Caki2 (cell line): ENCODE results near the gene IFI44L. TPM values are rescaled to one million over a fixed set of nuclear protein-coding genes. Genes with fewer than 3 reads are reported as not detected.
A peak's percentile ranks its signal among the peaks of the same experiment; 100 is the strongest.

ENCODE experiments used
- DNase-seq: peaks from one replicate; pipeline ENCODE4 v3.0.0-alpha.2; 2015; ENCODE audit warnings: low read depth
- in situ Hi-C: cut with HindIII; loops from 2 replicates; pipeline ENCODE4 v1.10.0; 2016; ENCODE audit warnings: low sequenced_read_pairs, low pct_unique_long_range_greater_than_20kb, mixed read lengths
- total RNA-seq: library from RNA; depleted of rRNA; stranded (reverse); fragments of >200 nt; shearing (Covaris generic); gene quantifications from 2 replicates; pipeline ENCODE4 v1.2.3, GENCODE V29; 2014; ENCODE audit warnings: low replicate concordance; rRNA removed

IFI44L gene
- total RNA-seq, 1 experiment from 2014 or later = 9.0 TPM

DNA sequence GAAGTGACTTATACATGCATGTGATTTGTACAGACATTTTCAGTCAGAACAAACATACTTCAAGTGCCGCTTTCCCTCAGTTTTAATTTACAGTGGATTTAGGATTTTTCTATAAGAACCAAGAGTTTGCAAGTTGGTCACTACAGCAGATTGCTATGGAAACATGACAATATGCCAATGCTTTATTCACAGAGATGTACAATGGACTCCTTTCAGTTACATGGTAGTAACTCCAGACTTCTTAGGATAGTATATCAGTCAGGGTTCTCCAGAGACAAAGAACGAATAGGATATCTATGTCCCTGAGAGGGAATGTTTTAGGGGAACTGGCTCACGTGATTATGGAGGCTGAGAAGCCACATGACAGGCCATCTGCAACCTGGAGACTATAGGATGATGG, 56.7 kb downstream of the IFI44L start:
- no peak for DNase-seq
- in situ Hi-C loops = no loop called here

DNA sequence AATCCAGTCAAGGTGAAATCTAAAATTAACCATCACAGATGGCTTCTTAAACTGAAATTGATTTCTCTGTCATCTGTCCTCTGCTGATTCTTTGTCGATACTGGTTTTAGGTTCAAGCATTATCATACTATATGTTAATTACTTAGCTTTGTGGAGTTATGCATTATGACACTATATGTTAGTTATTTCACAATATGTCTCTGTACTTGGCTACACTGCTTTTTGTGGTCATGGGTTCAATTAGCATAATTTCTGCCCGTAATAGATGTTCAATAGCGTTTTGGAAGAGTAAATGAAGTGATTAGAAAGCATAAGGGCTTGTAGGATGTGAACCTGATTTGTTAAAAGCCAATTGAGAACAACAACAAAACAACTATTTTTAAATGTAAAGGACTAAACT, 57.5 kb downstream of the IFI44L start:
- no peak for DNase-seq
- in situ Hi-C loops = no loop called here

DNA sequence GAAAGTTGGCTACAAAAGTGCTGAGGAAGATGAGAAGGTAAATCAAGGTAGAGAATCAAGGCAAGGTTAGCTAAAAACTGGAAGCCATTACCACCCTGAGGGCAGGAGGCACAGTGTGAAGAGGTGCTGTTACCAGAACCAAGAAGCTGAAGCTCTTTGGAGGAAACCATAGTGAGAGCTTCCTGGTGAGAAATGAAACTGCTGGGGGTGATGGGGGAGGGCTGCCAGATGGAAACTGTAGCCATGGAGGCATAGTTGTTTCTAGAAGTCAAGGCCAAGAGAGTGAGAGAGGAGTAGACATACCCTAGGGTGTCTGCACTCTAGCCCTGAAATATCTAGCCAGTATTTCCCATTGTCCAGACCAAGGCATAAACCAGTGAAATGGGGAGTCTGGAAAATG, 58.1 kb downstream of the IFI44L start:
- no peak for DNase-seq
- in situ Hi-C loops = no loop called here

GRCh38 chr1:78681265-78681664, 61.0 kb downstream of the IFI44L start:
- in situ Hi-C loops = no loop called here

GRCh38 chr1:78682496-78682895, 62.2 kb downstream of the IFI44L start:
- in situ Hi-C loops = no loop called here
- no peak for DNase-seq

More at GRCh38 chr1:78681265-78681664, 61.0 kb downstream of the IFI44L start:
- no peak for DNase-seq

GRCh38 chr1:78683079-78683478, 62.8 kb downstream of the IFI44L start:
- DNase-seq = no peak
- in situ Hi-C loops = no loop called here

DNA sequence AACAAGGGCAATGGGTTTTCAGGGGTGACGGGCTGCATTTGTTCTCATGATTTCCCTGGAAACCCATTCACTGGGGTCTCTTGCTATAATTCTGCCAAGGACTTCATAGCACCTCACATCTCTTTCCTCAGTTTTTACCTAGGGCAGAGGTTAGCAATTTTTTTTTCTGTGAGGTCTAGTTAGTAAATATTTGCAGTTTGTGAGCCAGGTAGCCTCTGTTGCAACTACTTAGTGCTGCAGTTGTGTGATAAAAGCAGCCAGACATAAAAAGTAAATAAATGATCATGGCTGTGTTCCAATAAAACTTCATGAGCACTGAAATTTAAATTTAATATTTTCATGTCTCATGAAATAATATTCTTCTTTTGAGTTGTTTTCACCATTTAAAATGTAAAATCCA, 67.1 kb downstream of the IFI44L start:
- DNase-seq = no peak
- in situ Hi-C loops = no loop called here

GRCh38 chr1:78687914-78688313, 67.7 kb downstream of the IFI44L start:
- in situ Hi-C loops = no loop called here
- DNase-seq = no peak

DNA sequence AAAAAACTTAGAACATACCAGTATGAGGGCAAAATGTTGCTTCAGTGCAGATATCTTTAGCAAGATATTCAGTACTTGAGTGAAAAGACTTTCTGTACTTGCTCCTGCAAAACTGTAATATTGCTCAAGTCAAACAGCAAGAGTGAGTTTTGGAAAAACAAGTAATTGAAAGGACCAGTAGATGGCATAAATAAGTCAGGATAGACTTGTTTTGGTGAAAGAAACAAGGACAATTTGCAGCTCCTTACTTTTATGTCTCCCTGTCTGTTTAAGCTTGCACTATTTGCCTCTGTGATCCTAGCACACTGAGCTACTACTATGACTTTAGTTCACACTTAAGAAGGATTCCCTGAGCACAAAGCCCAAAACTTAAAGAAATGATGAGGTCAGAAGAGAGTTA, 68.4 kb downstream of the IFI44L start:
- DNase-seq = peak; percentile 35
- in situ Hi-C loops = no loop called here

- in situ Hi-C loops = no loop called here
- DNase-seq = no peak
Observed at GRCh38 chr1:78690516-78690915, 70.3 kb downstream of the IFI44L start.

- DNase-seq = no peak
- in situ Hi-C loops = no loop called here
Observed at GRCh38 chr1:78691995-78692747, 71.9 kb downstream of the IFI44L start.

Other genes starting within 250 kb of the IFI44L start
- not detected in 2 replicates for gene PTGFR, start 129.5 kb upstream of the IFI44L start, total RNA-seq
- 19.4 and 23.8 TPM in 2 replicates for gene IFI44, start 29.4 kb downstream of the IFI44L start, total RNA-seq